ENCODE results near the gene MKI67. TPM values are rescaled to one million over a fixed set of nuclear protein-coding genes. Genes with fewer than 3 reads are reported as not detected.

Gene MKI67
- total and polyA plus RNA-seq, 2 of the 4 experiments (the other 2 are of a cell fraction) = 13.5 to 36.4 TPM

- no TSS peak for BruUV-seq (replicated peaks)
These were observed 26.7 kb upstream of the MKI67 start for GRCh38 chr10:128152741-128153580.

More at GRCh38 chr10:128152741-128153580, 26.7 kb upstream of the MKI67 start:
- H3K79me1 ChIP-seq (ENCODE audit: low read depth in 1 of 2, low read length in 2 of 2) = no peaks in the 10 kb centered on the region
- H3K9ac ChIP-seq (ENCODE audit: low read depth, low read length) = no peak overlapping the region
- DNase-seq (no peak), ATAC-seq (ENCODE audit: low read depth) (no peak)
- POLR2A ChIA-PET (ENCODE audit: unreplicated experiment) = no interaction called here
- H3K23ac ChIP-seq (ENCODE audit: low read depth, low read length) = no peak overlapping the region
- H3K27me3 ChIP-seq (ENCODE audit: control insufficient read depth, insufficient read depth, low read length) = peaks cover 11% of the 10 kb centered on the region
- no peak overlapping the region for H3K4ac ChIP-seq (ENCODE audit: low read depth, low read length)
- H2BK5ac ChIP-seq (ENCODE audit: low read depth, low read length, poor library complexity, severe bottlenecking) = no peak overlapping the region
- no peak overlapping the region for H2AK5ac ChIP-seq (ENCODE audit: low read depth, low read length)
- H3K4me2 ChIP-seq (ENCODE audit: low read depth, low read length) = no peak overlapping the region
- CTCF ChIA-PET = interaction anchor here (0.7 kb wide), 1 partner anchor 50 kb away, joined by 3 read pairs; no protein-coding TSS in a partner anchor
- TF ChIP-seq FOS (IDR thresholded peaks at IDR 0.05; ENCODE audit: low read depth, low read length) (no peak), RFX5 (IDR thresholded peaks at IDR 0.05; ENCODE audit: low read depth, low read length) (no peak), SMC3 (IDR thresholded peaks at IDR 0.05; ENCODE audit: low read depth, low read length) (no peak), BHLHE40 (IDR thresholded peaks at IDR 0.05; ENCODE audit: low read depth, low read length) (no peak), POLR2A (IDR thresholded peaks at IDR 0.05; ENCODE audit: low read depth, low read length) (no peak), CEBPB (IDR thresholded peaks at IDR 0.05; ENCODE audit: low read depth, low read length) (no peak), MAZ (IDR thresholded peaks at IDR 0.05; ENCODE audit: borderline replicate concordance, low read depth, low read length) (no peak)
- TF ChIP-seq, protein P1, sequence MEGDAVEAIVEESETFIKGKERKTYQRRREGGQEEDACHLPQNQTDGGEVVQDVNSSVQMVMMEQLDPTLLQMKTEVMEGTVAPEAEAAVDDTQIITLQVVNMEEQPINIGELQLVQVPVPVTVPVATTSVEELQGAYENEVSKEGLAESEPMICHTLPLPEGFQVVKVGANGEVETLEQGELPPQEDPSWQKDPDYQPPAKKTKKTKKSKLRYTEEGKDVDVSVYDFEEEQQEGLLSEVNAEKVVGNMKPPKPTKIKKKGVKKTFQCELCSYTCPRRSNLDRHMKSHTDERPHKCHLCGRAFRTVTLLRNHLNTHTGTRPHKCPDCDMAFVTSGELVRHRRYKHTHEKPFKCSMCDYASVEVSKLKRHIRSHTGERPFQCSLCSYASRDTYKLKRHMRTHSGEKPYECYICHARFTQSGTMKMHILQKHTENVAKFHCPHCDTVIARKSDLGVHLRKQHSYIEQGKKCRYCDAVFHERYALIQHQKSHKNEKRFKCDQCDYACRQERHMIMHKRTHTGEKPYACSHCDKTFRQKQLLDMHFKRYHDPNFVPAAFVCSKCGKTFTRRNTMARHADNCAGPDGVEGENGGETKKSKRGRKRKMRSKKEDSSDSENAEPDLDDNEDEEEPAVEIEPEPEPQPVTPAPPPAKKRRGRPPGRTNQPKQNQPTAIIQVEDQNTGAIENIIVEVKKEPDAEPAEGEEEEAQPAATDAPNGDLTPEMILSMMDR (conservative IDR thresholded peaks at IDR 0.05; ENCODE audit: low read depth, low read length) = no peak
- TF ChIP-seq, protein P2, sequence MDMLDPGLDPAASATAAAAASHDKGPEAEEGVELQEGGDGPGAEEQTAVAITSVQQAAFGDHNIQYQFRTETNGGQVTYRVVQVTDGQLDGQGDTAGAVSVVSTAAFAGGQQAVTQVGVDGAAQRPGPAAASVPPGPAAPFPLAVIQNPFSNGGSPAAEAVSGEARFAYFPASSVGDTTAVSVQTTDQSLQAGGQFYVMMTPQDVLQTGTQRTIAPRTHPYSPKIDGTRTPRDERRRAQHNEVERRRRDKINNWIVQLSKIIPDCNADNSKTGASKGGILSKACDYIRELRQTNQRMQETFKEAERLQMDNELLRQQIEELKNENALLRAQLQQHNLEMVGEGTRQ (IDR thresholded peaks at IDR 0.05; ENCODE audit: low read depth, low read length) = no peak
- WGBS, 2 experiments (ENCODE audit: extremely low coverage in 2 of 2, insufficient read length in 1 of 2) = no CpG with 5 or more reads among the region's 13 CpGs
- H3K9me1 ChIP-seq (ENCODE audit: insufficient read depth, low read length) = no peaks in the 10 kb centered on the region
- no peaks in the 10 kb centered on the region for H3K9me3 ChIP-seq (ENCODE audit: control insufficient read depth, insufficient read depth, low read length)
- H3K27ac ChIP-seq (ENCODE audit: insufficient read depth, low read length) = no peak overlapping the region
- no peak overlapping the region for H2AFZ ChIP-seq (replicated peaks; ENCODE audit: low read length, poor library complexity)
- intact Hi-C loops (cut with micrococcal nuclease) (loop anchor here (10.0 kb wide), 1 partner anchor 248 kb away; the partner anchor contains the start of gene PTPRE), dilution Hi-C loops (cut with HindIII; ENCODE audit: low sequenced_read_pairs, unreplicated experiment) (no loop called here), in situ Hi-C loops (cut with MboI; ENCODE audit: low sequenced_read_pairs) (loop anchor here (5.0 kb wide), 1 partner anchor 81 kb away; no protein-coding TSS in a partner anchor)
- H2BK20ac ChIP-seq (ENCODE audit: low read depth, low read length) = no peak overlapping the region
- H2AK9ac ChIP-seq (replicated peaks; ENCODE audit: low read depth, low read length, poor library complexity) = no peak overlapping the region
- no peak overlapping the region for H3K14ac ChIP-seq (replicated peaks; ENCODE audit: low read depth, low read length)
- H3K36me3 ChIP-seq (ENCODE audit: control insufficient read depth, insufficient read depth, low read length) = no peaks in the 10 kb centered on the region
- no peak overlapping the region for H2BK120ac ChIP-seq (ENCODE audit: low read depth, low read length)
- H4K8ac ChIP-seq (ENCODE audit: low read depth in 2 of 2, low read length in 2 of 2) = no peak overlapping the region
- no peak overlapping the region for H3K4me3 ChIP-seq (ENCODE audit: insufficient read depth, low read depth, low read length)
- no peak overlapping the region for H2BK15ac ChIP-seq (ENCODE audit: low read depth, low read length)
- H3K18ac ChIP-seq (ENCODE audit: low read depth, low read length) = no peak overlapping the region
- no peak overlapping the region for H4K5ac ChIP-seq (ENCODE audit: low read depth, low read length)
- H3K56ac ChIP-seq (ENCODE audit: extremely low read depth, insufficient read depth, low read length) = no peak overlapping the region
- no peaks in the 10 kb centered on the region for H3K4me1 ChIP-seq (ENCODE audit: control insufficient read depth, insufficient read depth, low read length)
- H4K20me1 ChIP-seq (ENCODE audit: insufficient read depth, low read length) = no peaks in the 10 kb centered on the region
- H4K91ac ChIP-seq (ENCODE audit: insufficient read depth, low read depth, low read length) = no peak overlapping the region
